Keratinocyte (primary cell): ENCODE data around the gene KDM3B. TPM values are rescaled to one million over a fixed set of nuclear protein-coding genes. Genes with fewer than 3 reads are reported as not detected.
"Not testable (repeated sequence)": the region's sequence is repeated elsewhere in the genome, so short reads cannot be mapped to it uniquely, and the experiment has no call there.

Experiments used
- DNase-seq: peaks from one replicate; pipeline ENCODE4 v3.0.0-alpha.2; 2011; ENCODE audit warnings: low read depth, missing footprints, low spot score
- FAIRE-seq: peaks from 2 replicates; lab custom pipeline; 2011; peaks lifted over from hg19 to GRCh38; lab: Jason Lieb, UNC
- H2AFZ ChIP-seq: 2 replicates; pipeline ENCODE4 v1.6.0; 2012; ENCODE audit warnings: low read length, control low read depth, inconsistent platforms; ENCODE audit not compliant: control insufficient read depth
- H3K27ac ChIP-seq: 2 replicates; pipeline ENCODE4 v1.5.1; 2011; ENCODE audit warnings: low read length; ENCODE audit not compliant: control insufficient read depth, insufficient read depth
- H3K27me3 ChIP-seq: 3 replicates; pipeline ENCODE4 v1.6.0; 2011; ENCODE audit warnings: low read length; ENCODE audit not compliant: control insufficient read depth, insufficient read depth; ENCODE audit errors: extremely low read depth
- H3K36me3 ChIP-seq, 2 experiments: 2 replicates in 1 of 2; 3 replicates in 1 of 2; pipeline ENCODE4 v1.5.1; 2011; ENCODE audit warnings: low read length in 2 of 2, mild to moderate bottlenecking in 1 of 2; ENCODE audit not compliant: control insufficient read depth in 2 of 2, insufficient read depth in 2 of 2; ENCODE audit errors: extremely low read depth in 1 of 2
- H3K4me1 ChIP-seq: 3 replicates; pipeline ENCODE4 v1.5.1; 2011; ENCODE audit warnings: low read length; ENCODE audit not compliant: control insufficient read depth, insufficient read depth; ENCODE audit errors: extremely low read depth
- H3K4me2 ChIP-seq: 3 replicates; pipeline ENCODE4 v1.6.0; 2011; ENCODE audit warnings: low read depth, low read length; ENCODE audit not compliant: control insufficient read depth, insufficient read depth; ENCODE audit errors: extremely low read depth
- H3K4me3 ChIP-seq, 3 experiments: fragments of 200-600 bp in 1 of 3; sonication (generic) in 1 of 3; 2 replicates in 2 of 3; 3 replicates in 1 of 3; pipeline ENCODE4 v1.5.1; 2011 to 2016; ENCODE audit warnings: low read length in 3 of 3, mild to moderate bottlenecking in 3 of 3, control low read depth in 2 of 3, inconsistent platforms in 1 of 3, low read depth in 1 of 3, mixed read lengths in 1 of 3, mixed run types in 1 of 3, moderate library complexity in 1 of 3; ENCODE audit not compliant: control insufficient read depth in 2 of 3, insufficient read depth in 2 of 3; ENCODE audit errors: extremely low read depth in 1 of 3
- H3K79me2 ChIP-seq: 2 replicates; pipeline ENCODE4 v1.6.0; 2012; ENCODE audit warnings: low read length; ENCODE audit not compliant: control insufficient read depth, insufficient read depth
- H3K9ac ChIP-seq: 3 replicates; pipeline ENCODE4 v1.6.0; 2011; ENCODE audit warnings: low read length; ENCODE audit not compliant: control insufficient read depth, insufficient read depth; ENCODE audit errors: extremely low read depth
- H3K9me1 ChIP-seq: 3 replicates; pipeline ENCODE4 v1.6.0; 2011; ENCODE audit warnings: low read length; ENCODE audit not compliant: control insufficient read depth, insufficient read depth; ENCODE audit errors: extremely low read depth
- H3K9me3 ChIP-seq: 2 replicates; pipeline ENCODE4 v1.5.1; 2012; ENCODE audit warnings: low read depth, low read length; ENCODE audit not compliant: control insufficient read depth
- H4K20me1 ChIP-seq: 3 replicates; pipeline ENCODE4 v1.6.0; 2011; ENCODE audit warnings: low read length; ENCODE audit not compliant: control insufficient read depth, insufficient read depth; ENCODE audit errors: extremely low read depth
- EZH2 ChIP-seq: IDR thresholded peaks from one replicate; pipeline ENCODE4 v1.6.1; 2012; ENCODE audit warnings: inconsistent platforms, mild to moderate bottlenecking, low read length, moderate library complexity
- dilution Hi-C: fragments of 300-500 bp; cut with MboI; formaldehyde crosslinking; loops from one replicate; pipeline ENCODE4 v1.7.0; 2020; ENCODE audit warnings: low sequenced_read_pairs; ENCODE audit not compliant: extremely low pct_ligation_motif_present
- polyA plus RNA-seq, 5 experiments: library from polyadenylated mRNA; depleted of rRNA in 3 of 5; stranded (reverse) in 3 of 5; stranded (forward) in 1 of 5; unstranded in 1 of 5; fragments of >200 nt; gene quantifications; 1 replicate in 1 of 5; 2 replicates in 3 of 5; 3 replicates in 1 of 5; pipeline versions ENCODE4 v1.2.1 to v1.2.3, GENCODE V29; 2011 to 2012; ENCODE audit warnings: missing spikeins in 2 of 5, low read depth in 1 of 5, low replicate concordance in 1 of 5
- TF ChIP-seq, protein P1 (sequence below), 3 experiments: IDR thresholded peaks in 1 of 3; conservative IDR thresholded peaks in 1 of 3; optimal IDR thresholded peaks in 1 of 3; 2 replicates in 2 of 3; 3 replicates in 1 of 3; pipeline versions ENCODE3 to v1.5.1; 2011; ENCODE audit warnings: low read length in 3 of 3, mild to moderate bottlenecking in 3 of 3, moderate library complexity in 2 of 3, control low read depth in 1 of 3, inconsistent platforms in 1 of 3; ENCODE audit not compliant: insufficient read depth in 2 of 3; ENCODE audit errors: extremely low read depth in 1 of 3

The KDM3B gene
- polyA plus RNA-seq, 1 donor (not counting 4 experiments of a cell fraction or from before 2014, with no cell fraction given): 28.8 TPM

DNA sequence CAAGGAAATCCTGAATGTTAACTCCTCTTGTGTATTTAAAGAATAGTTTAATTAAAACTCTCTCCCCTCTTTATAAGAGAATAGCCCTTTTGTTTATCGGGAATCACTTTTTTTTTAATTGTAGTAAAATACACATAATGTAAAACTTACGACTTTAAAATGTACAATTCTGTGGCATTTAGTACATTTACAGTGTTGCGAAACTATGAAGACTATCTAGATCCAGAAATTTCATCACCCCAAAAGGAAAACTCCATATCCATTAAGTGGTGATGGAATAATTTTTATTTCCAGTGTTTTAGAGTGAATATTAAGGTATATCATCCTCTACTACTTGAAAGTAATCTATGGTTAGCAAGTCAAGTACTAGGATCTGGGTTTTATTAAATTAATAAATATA is 36.8 kb downstream of the KDM3B start:
- H4K20me1 ChIP-seq: no peaks in the 10 kb centered on the region
- FAIRE-seq (no peak), DNase-seq (no peak)
- dilution Hi-C loops: no loop called here
- H3K9ac ChIP-seq: no peak overlapping the region
- no peak overlapping the region for H2AFZ ChIP-seq
- no peaks in the 10 kb centered on the region for H3K9me3 ChIP-seq
- H3K9me1 ChIP-seq: no peaks in the 10 kb centered on the region
- no peak overlapping the region for H3K27ac ChIP-seq
- TF ChIP-seq, protein P1, sequence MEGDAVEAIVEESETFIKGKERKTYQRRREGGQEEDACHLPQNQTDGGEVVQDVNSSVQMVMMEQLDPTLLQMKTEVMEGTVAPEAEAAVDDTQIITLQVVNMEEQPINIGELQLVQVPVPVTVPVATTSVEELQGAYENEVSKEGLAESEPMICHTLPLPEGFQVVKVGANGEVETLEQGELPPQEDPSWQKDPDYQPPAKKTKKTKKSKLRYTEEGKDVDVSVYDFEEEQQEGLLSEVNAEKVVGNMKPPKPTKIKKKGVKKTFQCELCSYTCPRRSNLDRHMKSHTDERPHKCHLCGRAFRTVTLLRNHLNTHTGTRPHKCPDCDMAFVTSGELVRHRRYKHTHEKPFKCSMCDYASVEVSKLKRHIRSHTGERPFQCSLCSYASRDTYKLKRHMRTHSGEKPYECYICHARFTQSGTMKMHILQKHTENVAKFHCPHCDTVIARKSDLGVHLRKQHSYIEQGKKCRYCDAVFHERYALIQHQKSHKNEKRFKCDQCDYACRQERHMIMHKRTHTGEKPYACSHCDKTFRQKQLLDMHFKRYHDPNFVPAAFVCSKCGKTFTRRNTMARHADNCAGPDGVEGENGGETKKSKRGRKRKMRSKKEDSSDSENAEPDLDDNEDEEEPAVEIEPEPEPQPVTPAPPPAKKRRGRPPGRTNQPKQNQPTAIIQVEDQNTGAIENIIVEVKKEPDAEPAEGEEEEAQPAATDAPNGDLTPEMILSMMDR (optimal IDR thresholded peaks at IDR 0.05 in 1 of 3, IDR thresholded peaks at IDR 0.05 in 1 of 3, conservative IDR thresholded peaks at IDR 0.05 in 1 of 3; ENCODE audit: extremely low read depth in 1 of 3, insufficient read depth in 2 of 3, low read length in 3 of 3): no peak
- TF ChIP-seq EZH2: no peak
- no peak overlapping the region for H3K4me2 ChIP-seq
- H3K36me3 ChIP-seq: peaks cover 25 to 26% of the 10 kb centered on the region in 2 experiments
- no peaks in the 10 kb centered on the region for H3K27me3 ChIP-seq
- H3K4me1 ChIP-seq: no peaks in the 10 kb centered on the region
- no peak overlapping the region for H3K4me3 ChIP-seq
- no peaks in the 10 kb centered on the region for H3K79me2 ChIP-seq

- H3K27me3 ChIP-seq, DNase-seq, H3K9ac ChIP-seq, FAIRE-seq, H3K9me1 ChIP-seq, H3K4me1 ChIP-seq, H4K20me1 ChIP-seq, H3K4me3 ChIP-seq, H2AFZ ChIP-seq, H3K27ac ChIP-seq, H3K79me2 ChIP-seq, H3K4me2 ChIP-seq, H3K9me3 ChIP-seq, dilution Hi-C loops: not testable (repeated sequence)
- H3K36me3 ChIP-seq: peaks cover 25% of the 10 kb centered on the region in 2 experiments
Observed at GRCh38 chr5:138389911-138390310, 37.4 kb downstream of the KDM3B start.

DNA sequence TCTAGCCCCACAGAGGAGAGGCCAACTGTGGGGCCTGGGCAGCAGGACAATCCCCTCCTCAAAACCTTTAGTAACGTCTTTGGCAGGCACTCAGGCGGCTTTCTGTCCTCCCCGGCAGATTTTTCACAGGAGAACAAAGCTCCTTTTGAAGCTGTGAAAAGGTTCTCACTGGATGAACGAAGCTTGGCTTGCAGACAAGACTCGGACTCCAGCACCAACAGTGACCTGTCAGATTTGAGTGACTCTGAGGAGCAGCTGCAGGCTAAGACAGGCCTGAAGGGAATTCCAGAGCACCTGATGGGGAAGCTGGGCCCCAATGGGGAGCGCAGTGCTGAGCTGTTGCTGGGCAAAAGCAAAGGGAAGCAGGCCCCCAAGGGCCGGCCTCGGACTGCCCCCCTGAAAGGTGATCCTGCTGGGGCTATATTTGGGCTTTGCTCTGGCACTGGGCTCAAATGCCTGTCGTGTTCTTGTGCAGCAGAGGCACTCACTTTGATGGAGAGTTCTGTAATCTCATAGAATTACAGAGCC is 39.4 kb downstream of the KDM3B start:
- no peak overlapping the region for H3K4me2 ChIP-seq
- no peaks in the 10 kb centered on the region for H4K20me1 ChIP-seq
- no peak for DNase-seq
- H3K79me2 ChIP-seq: no peaks in the 10 kb centered on the region
- no peak overlapping the region for H3K4me3 ChIP-seq
- no peak for FAIRE-seq
- H3K27ac ChIP-seq: no peak overlapping the region
- H3K9me1 ChIP-seq: no peaks in the 10 kb centered on the region
- dilution Hi-C loops: no loop called here
- no peak for TF ChIP-seq EZH2
- TF ChIP-seq, protein P1 (optimal IDR thresholded peaks at IDR 0.05 in 1 of 3, IDR thresholded peaks at IDR 0.05 in 1 of 3, conservative IDR thresholded peaks at IDR 0.05 in 1 of 3; ENCODE audit: extremely low read depth in 1 of 3, insufficient read depth in 2 of 3, low read length in 3 of 3): no peak
- H3K27me3 ChIP-seq: no peaks in the 10 kb centered on the region
- H3K9ac ChIP-seq: no peak overlapping the region
- H3K36me3 ChIP-seq: peaks cover 21 to 22% of the 10 kb centered on the region in 2 experiments
- no peak overlapping the region for H2AFZ ChIP-seq
- H3K9me3 ChIP-seq: no peaks in the 10 kb centered on the region
- no peaks in the 10 kb centered on the region for H3K4me1 ChIP-seq
